Bone marrow (tissue), 2 donors: Measurements from ENCODE around the gene VDR.
"Not testable (repeated sequence)": the region's sequence is repeated elsewhere in the genome, so short reads cannot be mapped to it uniquely, and the experiment has no call there.

Experiments
- DNase-seq, 2 donors: peaks; one replicate each; lab custom pipeline; 2025; lab: John Stamatoyannopoulos, UW

The VDR gene

DNA sequence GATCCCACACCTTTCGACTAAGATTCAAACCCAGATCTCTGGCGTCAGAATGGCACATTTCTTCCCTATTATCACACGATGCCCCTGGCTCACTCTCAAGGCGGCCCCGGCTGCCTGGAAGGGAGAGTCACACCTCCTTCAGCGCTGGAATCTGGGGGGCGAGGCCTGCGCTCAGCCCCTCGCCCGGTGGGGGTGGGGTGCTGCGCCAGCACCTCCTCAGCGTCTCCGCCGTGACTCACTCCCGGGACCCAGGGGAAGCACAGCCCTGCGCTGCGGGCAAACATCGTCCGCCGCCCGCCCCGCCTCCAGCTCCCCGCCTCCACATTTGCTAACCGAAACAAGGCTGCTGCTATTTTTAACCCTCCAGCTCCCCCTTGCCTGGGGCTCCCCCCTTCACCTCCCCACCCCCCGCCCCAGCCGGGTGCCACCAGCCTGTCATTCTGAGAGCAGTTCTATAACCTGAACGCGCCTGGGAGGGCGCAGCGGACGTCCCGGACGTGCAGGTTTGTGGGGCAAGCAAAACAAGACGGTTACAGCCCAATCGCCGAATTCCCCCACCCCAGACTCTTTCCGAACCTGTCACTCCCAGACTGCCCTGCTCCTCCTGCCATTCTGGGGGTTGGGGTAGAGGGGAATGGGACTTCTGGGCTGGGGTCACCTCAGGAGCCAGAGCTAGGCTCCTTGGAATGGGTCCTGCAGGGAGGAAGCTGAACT is 91.8 kb downstream of the VDR start:
- DNase-seq = peak; percentile 77 to 97

DNA sequence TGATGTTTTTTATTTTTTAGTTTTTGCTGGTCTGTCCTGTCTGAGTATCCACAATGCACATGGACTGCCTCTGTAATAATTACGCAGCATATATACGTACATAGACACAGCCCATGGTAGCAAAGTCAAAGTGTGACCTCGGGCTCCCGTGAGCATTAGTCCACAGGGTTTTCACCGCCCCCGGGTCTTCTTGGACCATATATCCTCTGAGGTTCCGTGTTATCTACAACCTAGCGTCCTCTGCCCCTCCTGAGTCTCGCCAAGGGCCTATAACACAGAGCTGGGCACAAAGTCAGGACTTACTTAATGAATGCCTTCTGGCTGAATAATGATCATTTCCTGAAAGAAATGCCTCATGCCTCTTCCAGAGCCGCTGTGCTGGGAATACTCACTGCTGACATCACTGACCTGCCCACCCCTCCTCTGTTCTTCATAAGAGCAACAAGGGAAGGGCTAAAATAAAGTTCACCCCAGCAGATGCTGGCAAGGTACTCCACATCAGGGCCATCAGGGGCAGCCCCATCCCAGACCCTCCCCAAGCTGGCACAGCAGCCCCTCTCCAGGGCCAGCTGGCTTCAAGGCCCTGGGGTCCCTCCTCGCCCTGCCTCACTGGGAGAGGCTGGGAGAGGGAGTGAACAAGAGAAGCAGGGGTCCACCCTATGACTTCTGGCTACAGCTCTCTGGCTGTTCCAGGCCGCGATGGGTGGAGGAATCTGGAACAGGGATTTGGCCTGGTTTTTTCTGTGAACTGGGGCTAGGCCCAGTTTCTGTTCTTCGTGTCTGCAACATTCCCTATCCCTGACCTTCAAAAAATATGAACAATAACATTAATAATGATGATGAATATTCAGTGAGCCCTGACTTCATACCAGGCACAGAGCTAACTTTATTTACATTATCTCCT is 93.0 kb downstream of the VDR start:
- no peak for DNase-seq

DNA sequence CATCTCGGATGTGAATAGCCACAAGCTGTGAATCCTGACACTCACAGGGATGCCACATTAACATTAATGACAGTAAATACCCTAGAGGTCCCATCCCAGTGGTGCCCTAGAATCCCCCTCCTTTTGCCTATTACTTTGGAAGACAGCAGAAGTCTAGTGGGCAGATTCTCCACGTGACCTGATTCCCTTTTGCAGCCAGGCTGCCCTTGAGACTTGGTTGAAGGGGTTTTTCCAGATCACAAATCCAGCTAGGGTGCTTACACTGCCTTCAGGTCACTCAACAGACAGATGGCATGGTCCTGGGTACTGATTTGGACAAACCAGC is 93.8 kb downstream of the VDR start:
- DNase-seq = no peak

DNA sequence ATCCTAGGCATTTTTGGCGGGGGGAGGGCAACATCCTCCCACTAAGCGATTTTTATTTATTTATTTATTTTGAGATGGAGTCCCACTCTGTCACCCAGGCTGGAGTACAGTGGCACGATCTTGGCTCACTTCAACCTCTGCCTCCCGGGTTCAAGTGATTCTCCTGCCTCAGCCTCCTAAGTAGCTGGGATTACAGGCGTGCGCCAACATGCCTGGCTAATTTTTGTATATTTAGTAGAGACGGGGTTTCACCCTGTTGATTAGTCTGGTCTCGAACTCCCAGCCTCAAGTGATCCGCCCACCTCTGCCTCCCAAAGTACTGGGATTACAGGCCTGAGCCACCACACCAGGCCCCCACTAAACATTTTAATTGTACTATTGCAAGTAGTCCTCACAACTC is 95.3 kb downstream of the VDR start:
- DNase-seq = not testable (repeated sequence)

DNA sequence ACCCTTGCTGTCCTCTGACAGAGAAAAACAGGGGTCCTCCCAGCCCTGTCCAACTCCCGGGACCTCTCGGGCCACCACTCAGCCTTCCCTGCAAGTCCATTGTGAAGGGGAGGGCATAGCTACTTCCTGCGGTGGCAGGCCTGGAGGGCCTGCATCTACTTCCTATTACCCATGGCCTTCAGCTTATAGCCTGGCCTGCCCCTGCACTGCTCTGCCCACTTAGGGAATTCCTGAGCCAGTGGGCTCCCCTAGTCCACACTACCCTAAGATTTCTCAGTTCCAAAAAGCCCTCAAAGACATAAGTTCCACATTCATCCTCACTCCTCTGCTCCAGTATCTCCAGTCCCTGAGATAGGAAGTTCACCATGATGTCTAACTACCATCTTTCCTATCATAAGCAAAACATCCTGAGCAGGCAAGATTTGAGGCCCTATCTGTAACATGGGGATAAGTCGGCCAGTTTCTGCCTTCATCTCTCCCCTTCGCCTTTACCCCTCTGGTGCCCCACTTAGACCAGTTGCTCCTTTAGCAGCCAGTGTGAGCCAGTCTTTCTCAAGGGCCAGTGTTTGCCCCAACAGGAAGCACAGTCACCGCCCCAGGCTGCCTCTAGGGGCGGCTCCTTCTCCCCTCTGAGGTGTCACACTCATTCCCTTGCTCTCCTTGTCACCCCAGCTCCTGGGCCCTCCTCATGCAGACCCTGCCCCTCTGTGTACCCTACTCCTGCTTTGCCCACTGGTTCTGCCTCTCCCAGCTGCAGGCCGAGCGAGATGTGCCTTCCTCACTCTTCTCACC is 96.0 kb downstream of the VDR start:
- peak; percentile 33 to 57 for DNase-seq

DNA sequence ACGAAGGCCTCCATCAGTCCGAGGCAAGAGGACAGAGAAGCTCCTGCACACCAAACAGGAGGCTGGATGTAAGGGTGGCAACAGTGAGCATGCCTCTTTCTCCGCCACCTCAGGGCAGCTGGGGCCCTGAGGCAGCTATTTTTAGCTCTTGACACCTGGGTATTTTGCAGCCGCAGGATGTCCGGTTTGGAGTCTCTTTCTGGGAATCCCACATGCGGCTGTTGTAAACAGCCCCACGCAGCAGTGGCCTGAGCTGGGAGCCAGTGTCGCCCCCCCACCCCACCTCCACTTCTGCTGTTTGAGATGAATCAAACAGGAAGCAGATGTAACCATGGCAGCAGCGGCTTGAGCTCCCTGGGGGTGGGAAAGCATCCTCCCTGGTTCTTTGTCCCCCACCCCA is 96.7 kb downstream of the VDR start:
- DNase-seq = peak in 1 of 2 donors; percentile 67

DNA sequence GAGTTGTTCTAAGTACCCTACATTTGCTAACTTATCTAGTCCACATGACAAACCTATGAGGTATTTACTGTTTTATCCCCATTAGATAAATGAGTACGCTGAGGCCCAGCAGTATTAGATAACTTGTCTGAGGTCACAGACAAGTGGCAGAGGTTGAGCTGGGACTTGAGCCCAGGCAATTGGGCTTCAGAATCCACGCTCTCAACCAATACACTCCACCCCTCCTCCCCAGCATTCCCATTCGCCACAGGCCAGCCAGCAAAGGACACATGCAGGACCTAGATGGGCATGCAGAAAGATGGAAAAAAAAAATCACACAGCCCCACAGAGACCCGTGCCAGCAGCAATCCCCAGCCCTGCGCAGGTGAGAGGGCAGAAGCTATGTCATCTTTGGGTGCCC is 97.5 kb downstream of the VDR start:
- DNase-seq = no peak

DNA sequence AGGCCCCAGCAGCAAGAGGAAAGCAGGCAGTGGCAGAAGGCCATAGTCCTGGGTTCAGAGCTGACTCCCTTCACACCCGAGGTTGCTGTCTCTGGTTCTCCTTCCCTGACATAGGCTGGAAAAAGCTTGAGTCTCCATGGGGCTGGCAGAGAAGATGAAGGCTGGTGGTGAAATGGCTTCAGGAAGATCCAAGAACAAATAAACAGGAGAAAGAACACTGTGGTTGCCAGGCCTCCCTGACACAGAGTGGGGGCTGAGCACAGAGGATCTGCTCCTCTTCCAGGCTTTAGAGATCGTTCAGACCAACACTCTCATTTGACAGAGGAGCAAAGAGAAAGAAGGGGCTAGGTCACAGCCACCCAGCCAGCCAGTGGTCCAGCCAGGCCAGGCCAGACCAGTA is 99.4 kb downstream of the VDR start:
- no peak for DNase-seq

DNA sequence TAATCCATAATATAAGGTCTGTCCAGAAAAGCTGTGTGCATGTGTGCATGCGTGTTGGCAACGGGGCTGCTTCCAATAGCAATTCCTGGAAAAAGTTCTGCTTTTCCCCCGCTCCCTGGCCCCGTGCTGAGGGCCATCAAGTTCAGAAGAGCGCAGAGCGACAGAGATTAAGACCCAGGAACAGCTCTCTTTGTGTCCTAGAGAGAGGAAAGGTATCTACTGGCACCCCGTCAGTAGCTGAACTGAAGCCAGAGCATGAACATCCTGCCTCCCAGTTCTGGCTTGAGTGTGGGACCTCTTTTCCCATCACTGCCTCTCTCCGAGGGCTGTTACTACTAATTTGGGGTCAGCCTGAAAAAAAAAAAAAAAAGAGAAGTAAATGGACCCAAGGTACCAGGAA is 100.6 kb downstream of the VDR start:
- no peak for DNase-seq

DNA sequence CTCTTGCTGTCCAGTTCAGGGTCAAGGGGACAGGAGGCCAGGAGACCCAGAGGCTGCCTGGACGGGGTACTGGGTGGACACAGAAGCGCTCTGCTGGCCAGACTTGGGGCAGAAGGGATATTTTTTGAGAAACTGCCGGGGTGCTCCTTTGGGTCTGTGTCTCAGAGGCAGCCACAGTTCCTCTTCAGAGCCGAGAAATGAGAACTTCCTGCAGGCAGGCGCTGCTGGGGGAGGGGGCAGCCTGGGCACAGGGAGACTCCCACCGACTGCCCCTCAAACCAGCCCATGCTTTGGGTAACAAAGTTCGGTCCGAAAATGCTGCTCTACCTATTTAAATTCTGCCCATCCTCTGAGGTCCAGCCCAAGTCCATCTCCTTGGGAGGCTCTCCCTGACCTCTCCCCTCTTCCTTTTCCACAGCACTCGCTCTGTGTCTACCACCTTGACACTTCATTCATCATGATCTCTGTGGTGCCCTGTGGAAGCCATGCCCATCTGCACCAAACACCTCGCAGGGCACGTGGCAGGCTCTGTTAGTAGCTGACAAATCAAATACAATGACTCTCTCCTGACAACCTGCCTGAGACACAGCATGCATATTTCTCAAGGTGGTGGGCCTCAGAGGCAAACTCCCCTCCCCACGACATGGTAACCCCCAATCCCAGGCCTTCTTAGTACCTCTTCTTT is 101.5 kb downstream of the VDR start:
- no peak for DNase-seq

DNA sequence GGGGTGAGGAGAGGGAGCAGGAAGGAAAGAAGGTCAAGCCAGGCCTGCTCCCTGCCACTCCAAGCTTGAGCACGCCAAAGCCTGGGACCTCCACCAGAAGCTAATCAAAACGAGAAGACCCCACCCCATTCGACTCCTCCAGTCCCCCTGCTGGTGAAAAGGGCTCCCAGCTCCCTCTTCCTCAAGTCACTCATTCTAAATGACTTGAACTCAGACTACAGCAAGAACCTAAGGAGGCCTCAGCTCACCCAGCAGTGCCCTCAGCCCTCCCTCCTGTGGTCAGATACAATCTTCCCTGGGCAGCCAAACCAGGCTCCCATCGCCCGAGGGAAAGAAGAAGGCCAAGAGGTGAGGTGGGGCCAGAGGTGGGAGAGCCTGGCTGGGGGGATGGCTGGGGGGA is 102.5 kb downstream of the VDR start:
- no peak for DNase-seq

DNA sequence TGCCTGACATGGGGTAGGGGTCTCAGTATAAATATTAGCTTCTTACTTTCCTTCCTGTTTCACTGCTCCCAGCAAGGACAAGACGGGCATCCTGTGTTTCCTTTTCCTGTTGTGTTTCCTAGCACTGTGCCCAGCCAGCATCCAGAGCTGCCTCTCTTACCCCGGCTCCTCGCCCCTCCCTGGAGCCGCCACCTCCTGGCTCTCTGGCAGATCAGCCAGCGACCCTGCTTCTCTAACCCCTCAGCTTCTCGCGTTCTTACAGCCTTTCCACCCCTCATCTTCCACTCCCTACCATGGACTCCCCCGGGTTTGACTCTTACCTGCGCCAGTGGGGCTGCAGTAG is 102.9 kb downstream of the VDR start:
- DNase-seq = no peak

DNA sequence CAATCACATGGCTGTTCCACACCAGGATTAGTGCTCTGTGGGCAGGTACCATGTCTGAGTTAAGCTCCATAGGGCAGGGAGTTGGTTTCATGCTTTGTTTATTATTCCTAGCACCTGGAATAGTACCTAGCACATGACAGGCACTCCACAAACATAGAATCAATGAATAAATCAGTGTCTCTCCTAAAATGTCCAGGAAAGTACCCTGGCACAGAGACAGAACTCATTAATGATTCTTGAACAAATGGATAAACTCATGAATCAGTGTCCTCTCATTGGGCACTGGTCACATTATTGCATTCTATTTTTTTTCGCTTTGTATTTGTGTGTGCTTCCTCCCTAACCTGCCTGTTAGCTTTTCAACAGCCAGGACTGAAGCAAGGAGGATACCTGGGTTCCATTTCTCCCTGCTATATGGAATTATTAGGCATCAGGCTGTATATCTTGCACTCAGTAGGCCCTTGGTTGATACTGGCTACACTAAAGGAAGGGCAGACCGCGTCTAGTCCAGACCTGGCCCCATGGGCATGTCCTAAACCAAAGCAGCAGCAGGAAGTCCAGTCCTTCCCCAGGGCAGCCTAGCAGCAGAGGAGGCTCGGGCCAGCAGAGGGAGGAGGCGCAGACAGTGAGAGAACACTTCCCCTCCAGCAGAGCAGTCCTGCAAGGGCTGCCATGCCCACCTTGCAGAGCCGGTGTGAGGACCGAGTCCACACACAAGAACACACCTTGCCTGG is 103.5 kb downstream of the VDR start:
- peak in 1 of 2 donors; percentile 10 for DNase-seq

DNA sequence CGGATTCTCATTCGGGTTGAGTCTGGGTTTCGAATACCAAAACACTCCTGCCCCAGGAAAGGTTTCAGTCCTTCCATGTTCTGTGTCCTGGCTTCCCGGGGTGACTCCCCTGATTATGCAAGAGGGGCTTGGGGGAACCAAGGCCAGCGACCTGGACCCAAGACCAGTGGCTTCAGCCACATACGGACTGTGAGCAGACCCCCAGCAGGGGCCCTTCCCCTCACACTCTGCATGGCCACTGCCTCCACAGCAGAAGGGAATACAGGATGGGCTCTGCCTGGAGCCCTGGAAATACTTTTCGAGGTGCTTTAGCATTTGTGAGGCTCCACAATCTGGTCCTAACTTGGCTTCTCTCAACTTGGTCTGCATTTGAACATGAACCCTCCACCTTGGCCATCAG is 104.2 kb downstream of the VDR start:
- no peak for DNase-seq

DNA sequence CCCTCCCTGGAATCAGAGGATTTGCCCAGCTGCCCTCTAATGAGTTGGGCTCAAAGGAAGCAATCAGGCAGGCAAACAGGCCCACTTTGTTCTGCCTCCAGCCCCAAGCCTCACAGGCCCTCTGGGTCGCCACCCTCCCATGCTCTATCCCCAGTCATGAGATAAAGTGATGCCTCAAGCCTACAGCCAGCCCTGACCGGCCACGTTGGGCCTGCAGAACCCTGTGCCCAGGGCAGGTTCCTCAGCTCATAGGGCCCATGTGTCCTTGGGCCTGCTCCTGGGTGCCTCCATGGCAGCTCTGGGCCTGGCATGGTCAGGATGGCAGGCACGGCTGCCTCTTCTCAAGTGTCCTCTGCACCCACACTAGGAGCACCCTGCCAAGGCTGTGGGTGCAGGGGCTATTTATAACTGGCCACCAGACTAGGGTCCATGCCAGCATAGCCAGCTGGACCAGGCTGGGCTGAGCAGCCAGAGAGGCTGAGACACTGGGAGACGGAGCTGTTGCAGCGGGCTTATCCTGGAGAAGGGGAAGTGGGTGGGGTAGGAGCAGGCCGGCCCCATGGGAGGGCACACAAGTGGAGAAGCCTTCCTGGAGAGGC is 105.3 kb downstream of the VDR start:
- DNase-seq = no peak

DNA sequence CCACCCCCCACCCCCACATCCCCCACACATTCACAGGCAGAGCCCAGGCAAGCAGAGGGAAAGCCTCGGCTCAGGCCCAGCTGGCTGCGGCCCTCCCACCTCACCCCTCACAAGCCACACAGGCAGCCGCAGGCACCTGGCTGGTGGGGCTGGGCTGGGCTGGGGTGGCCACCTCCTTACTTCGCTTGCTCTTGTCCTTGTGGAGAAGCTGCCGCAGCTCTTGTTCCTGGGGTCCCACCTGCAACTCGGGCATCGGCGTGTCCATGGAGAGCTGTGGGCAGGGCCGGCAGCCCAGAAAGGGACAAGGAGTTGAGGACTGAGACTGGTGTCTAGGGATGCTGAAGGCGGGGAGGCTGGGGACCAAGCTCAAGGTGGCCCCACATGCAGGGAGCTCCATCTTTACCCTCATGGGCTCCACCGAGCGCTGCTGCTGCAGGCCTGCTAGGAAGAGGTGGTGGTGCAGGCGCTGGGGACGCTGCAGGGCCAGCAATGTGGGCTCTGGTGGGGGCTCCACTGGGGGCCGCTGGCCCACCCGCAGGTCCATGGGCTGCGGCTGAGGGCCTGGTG is 106.3 kb downstream of the VDR start:
- DNase-seq = no peak

DNA sequence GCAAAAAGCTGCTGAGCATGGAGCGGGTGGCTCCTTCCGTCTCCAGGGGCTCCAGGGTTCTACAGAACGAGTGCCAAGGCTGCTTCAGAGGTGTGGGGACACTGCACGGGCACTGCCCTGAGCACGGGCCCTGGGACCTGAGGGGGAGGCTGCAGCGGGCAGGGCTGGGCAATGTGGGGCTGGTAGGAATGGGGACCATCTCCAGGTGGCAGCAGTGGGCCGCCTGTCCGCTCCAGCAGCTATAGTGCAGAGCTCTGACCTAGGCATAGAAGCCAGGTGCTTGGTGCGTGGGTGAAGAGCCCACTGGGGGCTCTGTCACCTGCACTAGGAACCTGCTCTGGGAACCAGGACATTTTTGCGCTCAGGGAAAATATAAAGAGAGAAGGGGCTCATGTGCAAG is 107.4 kb downstream of the VDR start:
- no peak for DNase-seq

DNA sequence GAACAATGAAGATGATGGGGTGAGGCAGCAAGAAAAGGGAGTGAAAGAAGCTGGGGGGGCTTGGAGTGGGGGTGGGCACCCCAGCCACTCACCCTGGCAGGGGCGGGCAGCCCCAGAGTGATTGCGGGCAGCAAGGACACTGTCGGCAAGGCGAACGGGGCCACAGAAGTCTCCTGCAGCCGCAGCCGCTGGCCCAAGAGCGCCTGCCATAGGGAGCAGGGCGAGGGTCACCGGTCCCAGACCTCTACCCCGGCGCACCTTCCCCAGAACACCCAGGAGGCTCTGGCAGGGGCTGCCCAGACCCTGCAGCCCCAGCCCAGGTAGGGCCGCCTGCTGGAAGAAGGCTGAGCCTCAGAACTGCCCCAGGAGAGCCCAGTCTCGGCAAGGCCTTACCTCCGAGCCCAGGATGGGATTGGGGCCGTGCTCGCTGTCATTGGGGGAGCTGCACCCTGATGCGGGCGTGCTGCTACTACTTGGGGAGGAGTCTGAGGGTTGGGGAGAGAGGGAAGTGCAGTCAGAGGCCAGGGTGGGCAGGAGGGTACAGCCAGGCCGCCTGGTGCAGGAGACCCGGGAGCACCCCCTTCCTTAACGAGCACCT is 108.9 kb downstream of the VDR start:
- no peak for DNase-seq

DNA sequence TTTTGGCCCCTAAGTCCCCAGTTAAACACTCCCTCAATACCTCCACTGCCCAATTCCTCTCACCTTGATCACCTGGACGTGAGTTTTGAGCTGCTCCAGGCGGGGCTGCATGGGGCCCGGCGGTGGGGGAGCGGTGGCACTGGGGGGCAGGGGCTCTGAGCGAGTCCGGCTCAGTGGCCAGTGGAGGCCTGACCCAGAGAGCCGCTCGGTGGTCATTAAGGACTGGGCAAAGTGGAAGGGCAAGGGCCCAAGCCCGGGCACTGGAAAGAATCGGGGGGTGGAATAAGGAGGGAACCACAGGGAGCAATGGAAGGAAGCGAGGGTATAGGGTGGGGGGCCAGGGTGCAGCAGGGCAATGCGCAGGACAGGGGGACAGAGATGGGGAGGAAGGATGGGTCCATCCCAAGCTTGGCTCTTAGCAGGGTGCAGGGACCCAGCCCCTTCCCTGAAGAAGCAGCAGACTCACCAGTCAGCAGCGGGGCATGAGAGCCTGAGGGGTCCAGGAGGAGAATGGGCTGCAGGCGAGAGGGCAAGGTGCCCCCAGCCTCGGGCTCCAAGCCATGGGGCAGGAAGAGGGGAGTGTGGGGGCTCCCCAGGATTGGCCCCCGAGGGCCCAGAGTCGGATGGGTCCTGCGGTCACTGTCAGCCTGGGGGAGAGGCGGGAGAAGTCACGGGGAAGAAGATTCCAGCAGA is 109.5 kb downstream of the VDR start:
- DNase-seq = no peak

DNA sequence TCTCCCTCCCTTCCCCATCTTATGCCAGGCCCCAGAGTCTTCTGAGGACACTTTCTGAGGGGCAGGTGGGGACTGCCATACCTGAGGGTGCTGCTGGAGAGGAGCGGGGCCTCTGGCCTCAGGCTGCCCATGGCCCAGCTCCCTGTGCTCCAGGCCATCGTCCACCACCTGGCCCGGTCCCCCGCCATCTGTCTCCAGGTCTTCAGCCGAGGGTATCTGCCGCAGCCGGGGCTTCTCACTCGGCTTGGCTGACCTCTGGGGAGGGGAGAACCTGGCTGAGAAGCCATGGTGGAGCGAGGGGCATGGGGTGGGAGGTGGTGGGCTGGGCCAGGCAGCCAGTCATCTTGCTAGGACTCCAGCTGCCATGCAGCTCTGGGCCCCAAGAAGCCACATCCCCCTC is 110.1 kb downstream of the VDR start:
- no peak for DNase-seq
